Measurements from ENCODE around the gene GABARAPL2.

Gene GABARAPL2

DNA sequence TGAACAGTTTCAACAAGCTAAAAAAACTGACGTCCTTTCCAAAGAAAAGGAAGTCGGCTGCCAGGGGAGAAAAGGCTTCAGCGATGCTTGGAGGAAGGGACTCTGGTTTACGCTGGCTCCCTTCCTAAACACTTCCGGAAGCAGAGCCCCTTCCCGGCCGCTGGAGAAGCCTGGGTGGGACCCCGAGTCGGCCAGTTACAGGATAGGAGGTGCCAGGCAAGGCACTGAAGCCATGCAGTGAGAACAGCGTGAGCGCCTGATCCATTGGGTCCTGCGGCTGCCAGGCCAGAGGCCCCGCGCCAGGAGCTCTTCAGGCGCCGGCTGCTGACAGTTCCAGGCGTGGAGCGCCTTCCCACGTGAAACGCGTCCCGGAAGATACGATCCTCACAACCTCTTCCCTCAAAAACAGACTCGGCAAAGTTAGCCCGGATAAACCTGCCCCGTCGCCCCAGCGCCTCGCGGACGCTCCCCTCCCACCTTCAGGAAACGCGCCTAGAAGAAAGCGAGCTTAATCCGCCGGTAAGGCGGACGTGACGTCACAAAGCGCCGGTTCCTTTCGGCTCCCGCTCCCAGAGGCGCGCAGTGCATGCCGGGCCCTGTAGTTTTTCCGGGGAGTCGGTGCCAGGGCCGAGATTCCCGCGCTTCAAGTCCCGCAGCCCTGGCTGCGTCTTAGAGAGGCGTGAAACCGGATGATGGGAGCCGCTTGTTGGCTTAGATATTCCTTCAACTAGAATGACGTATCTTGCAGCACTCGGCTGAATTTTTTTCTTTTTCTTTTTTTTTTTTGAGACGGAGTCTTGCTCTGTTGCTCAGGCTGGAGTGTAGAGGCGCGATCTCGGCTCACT, 56.8 kb downstream of the GABARAPL2 start, which contains the start of gene ADAT1:
Gene ADAT1 (minus strand): TSS at position 521 of the 845 bp plus-strand sequence. CDS start 2,482 bp downstream, outside the sequence.
- peak; percentile 93 for DNase-seq (ENCODE audit: low read depth)
- peak within 1 kb of the TSS; percentile 72 for H3K4me3 ChIP-seq (ENCODE audit: low read depth, low read length)

DNA sequence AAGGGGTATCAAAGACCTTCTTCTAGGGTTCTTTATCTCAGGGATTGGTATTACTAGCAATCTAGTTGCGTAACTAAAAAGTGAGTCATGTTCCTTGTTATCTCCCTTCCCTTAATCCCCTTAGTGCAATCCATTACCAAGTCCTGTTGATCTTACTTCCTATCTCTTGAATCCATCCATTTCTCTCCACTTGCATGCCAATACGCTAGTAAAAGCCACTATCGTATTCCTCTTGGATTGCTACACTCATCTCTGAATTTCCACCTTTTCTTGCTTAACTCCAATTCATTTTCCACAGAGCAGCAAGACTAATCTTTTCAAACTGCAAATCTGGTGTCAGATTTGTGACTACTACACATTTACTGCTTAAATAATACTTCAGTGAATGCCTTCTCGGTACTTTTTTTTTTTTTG, 58.7 kb downstream of the GABARAPL2 start:
- no peak overlapping the region for H3K4me3 ChIP-seq (ENCODE audit: low read depth, low read length)
- DNase-seq (ENCODE audit: low read depth) = no peak

DNA sequence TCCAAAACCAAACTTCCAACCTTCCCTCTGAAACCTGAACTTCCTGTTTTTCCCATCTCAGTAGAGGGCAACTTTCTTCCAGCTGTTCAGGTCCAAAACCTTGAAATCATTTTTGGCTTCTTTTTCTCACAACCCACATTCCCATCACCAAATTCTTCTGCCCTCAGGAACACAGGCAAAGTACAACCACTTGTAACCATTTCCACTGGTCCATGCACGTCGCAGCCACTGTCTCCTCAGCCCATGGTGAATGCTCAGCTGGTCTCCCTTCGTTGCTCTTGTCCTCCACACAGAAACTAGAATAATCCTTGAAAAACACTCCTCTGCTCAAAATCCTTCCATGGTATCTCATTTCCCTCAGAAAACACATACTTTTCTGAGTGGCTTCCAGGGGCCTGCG, 60.6 kb downstream of the GABARAPL2 start:
- DNase-seq (ENCODE audit: low read depth) = no peak
- no peak overlapping the region for H3K4me3 ChIP-seq (ENCODE audit: low read depth, low read length)

Data from skeletal muscle cell (primary cell).